DMS153 treated with DMSO at 0.1 percent for 48 hours (cell line): ENCODE measurements around the gene CD36.
A peak's percentile ranks its signal among the peaks of the same experiment; 100 is the strongest.

Source experiments
- DNase-seq: peaks from one replicate; lab custom pipeline; 2025; ENCODE audit not compliant: unreplicated experiment; lab: John Stamatoyannopoulos, UW

CD36 gene

GRCh38 chr7:80623503-80624252 is 14.8 kb upstream of the CD36 start:
- no peak for DNase-seq

GRCh38 chr7:80624763-80625162 is 13.7 kb upstream of the CD36 start:
- no peak for DNase-seq

- no peak for DNase-seq
These were observed 9.4 kb upstream of the CD36 start for GRCh38 chr7:80629023-80629422.

- DNase-seq, result peak; percentile 53
These were observed 7.6 kb upstream of the CD36 start for GRCh38 chr7:80630608-80631405.

GRCh38 chr7:80631421-80631820 is 7.0 kb upstream of the CD36 start:
- DNase-seq, result no peak

GRCh38 chr7:80632139-80632538 is 6.3 kb upstream of the CD36 start:
- DNase-seq, result no peak

- no peak for DNase-seq
These were observed 5.6 kb upstream of the CD36 start for GRCh38 chr7:80632819-80633218.

GRCh38 chr7:80634505-80634904 is 3.9 kb upstream of the CD36 start:
- no peak for DNase-seq

GRCh38 chr7:80635533-80635932 is 2.9 kb upstream of the CD36 start:
- no peak for DNase-seq

GRCh38 chr7:80635998-80636397 is 2.4 kb upstream of the CD36 start:
- no peak for DNase-seq

GRCh38 chr7:80636709-80637108 is 1.7 kb upstream of the CD36 start:
- DNase-seq, result no peak

- DNase-seq, result no peak
These were observed 988 bp upstream of the CD36 start for GRCh38 chr7:80637454-80637853.

GRCh38 chr7:80639011-80639410 is 569 bp downstream of the CD36 start:
- DNase-seq, result no peak

GRCh38 chr7:80640846-80641245 is 2.4 kb downstream of the CD36 start:
- DNase-seq, result no peak

GRCh38 chr7:80641548-80641947 is 3.1 kb downstream of the CD36 start:
- no peak for DNase-seq

GRCh38 chr7:80642871-80643270 is 4.4 kb downstream of the CD36 start:
- no peak for DNase-seq

- no peak for DNase-seq
These were observed 5.0 kb downstream of the CD36 start for GRCh38 chr7:80643336-80643915.

GRCh38 chr7:80644054-80644453 is 5.6 kb downstream of the CD36 start:
- no peak for DNase-seq

- no peak for DNase-seq
These were observed 7.8 kb downstream of the CD36 start for GRCh38 chr7:80646083-80646865.

GRCh38 chr7:80647436-80647835 is 9.0 kb downstream of the CD36 start:
- DNase-seq, result no peak

- no peak for DNase-seq
These were observed 9.7 kb downstream of the CD36 start for GRCh38 chr7:80648031-80648600.
